Measurements from ENCODE around the gene CTDSP1.

DNA sequence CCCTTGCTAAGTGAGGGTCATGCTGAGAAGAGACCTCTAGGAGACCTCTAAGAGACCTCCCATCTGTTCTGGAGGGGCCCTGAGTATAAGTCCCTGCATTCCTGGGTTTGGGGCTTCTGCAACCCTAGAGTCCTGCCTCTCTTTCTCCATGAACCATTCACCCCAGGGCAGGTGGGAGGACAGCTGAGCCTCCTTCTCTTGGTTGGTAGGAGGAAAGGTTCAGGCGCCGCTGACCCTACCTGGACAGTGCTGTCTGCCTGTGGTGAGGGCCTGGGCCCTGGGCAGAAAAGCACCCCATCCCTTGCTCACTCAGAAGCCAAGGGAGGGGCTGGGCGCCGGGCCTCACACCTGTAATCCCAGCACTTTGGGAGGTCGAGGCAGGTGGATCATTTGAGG lies 18.7 kb downstream of the CTDSP1 start:
- TF ChIP-seq REST (IDR thresholded peaks at IDR 0.05), result no peak
- no peak for TF ChIP-seq YY1 (IDR thresholded peaks at IDR 0.05)
- TF ChIP-seq, protein P1, sequence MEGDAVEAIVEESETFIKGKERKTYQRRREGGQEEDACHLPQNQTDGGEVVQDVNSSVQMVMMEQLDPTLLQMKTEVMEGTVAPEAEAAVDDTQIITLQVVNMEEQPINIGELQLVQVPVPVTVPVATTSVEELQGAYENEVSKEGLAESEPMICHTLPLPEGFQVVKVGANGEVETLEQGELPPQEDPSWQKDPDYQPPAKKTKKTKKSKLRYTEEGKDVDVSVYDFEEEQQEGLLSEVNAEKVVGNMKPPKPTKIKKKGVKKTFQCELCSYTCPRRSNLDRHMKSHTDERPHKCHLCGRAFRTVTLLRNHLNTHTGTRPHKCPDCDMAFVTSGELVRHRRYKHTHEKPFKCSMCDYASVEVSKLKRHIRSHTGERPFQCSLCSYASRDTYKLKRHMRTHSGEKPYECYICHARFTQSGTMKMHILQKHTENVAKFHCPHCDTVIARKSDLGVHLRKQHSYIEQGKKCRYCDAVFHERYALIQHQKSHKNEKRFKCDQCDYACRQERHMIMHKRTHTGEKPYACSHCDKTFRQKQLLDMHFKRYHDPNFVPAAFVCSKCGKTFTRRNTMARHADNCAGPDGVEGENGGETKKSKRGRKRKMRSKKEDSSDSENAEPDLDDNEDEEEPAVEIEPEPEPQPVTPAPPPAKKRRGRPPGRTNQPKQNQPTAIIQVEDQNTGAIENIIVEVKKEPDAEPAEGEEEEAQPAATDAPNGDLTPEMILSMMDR (IDR thresholded peaks at IDR 0.05; ENCODE audit: low read depth, low read length, missing input control), result no peak
- TF ChIP-seq EGR1 (IDR thresholded peaks at IDR 0.05; ENCODE audit: low read depth in 2 of 2), result no peak

Measured in liver (tissue), 3 donors.